PC-3 (cell line): ENCODE measurements around the gene POLR2B. TPM values are rescaled to one million over a fixed set of nuclear protein-coding genes. Genes with fewer than 3 reads are reported as not detected.

Source experiments
- ATAC-seq: fragments of 200-7000 bp; cut with Tn5 transposase; 2 replicates; pipeline ENCODE4 v1.9.1; 2020; ENCODE audit warnings: mild to moderate bottlenecking, moderate library complexity
- BruUV-seq: library from RNA; stranded (reverse); fragments of 400-500 nt; replicated peaks from 2 replicates; lab custom pipeline; 2021; lab: Mats Ljungman, UMichigan
- CTCF ChIA-PET: fragments of 300-600 bp; sonication (Branson Sonifier 250); formaldehyde crosslinking; loops from one replicate; lab custom pipeline; 2022; ENCODE audit warnings: antibody characterized with exemption; lab: Charles Lee
- POLR2A ChIA-PET: fragments of 300-600 bp; sonication (Branson Sonifier 250); formaldehyde crosslinking; loops from one replicate; lab custom pipeline; 2022; ENCODE audit warnings: antibody characterized with exemption; ENCODE audit not compliant: unreplicated experiment; lab: Charles Lee
- DNase-seq: peaks from one replicate; pipeline ENCODE4 v3.0.0-alpha.2; 2015
- H2AFZ ChIP-seq: fragments of 300-600 bp; sonication (generic); 2 replicates; pipeline ENCODE4 v1.6.0; 2016; ENCODE audit warnings: antibody characterized with exemption, low read length
- H3F3A ChIP-seq: fragments of 300-600 bp; sonication (generic); one replicate; pipeline ENCODE4 v1.6.0; 2017; ENCODE audit warnings: antibody characterized with exemption, low read length, control low read depth, mild to moderate bottlenecking; ENCODE audit not compliant: unreplicated experiment
- H3K27ac ChIP-seq: fragments of 300-600 bp; sonication (generic); 2 replicates; pipeline ENCODE4 v1.5.1; 2016; ENCODE audit warnings: mild to moderate bottlenecking, low read length
- H3K27me3 ChIP-seq: fragments of 300-600 bp; sonication (generic); 2 replicates; pipeline ENCODE4 v1.6.1; 2016; ENCODE audit warnings: low read length, mixed read lengths
- H3K36me3 ChIP-seq: fragments of 300-600 bp; sonication (generic); 2 replicates; pipeline ENCODE4 v1.6.1; 2016; ENCODE audit warnings: low read depth, mixed run types, low read length, mixed read lengths
- H3K4me1 ChIP-seq: fragments of 300-600 bp; sonication (generic); 2 replicates; pipeline ENCODE4 v1.5.1; 2016; ENCODE audit warnings: low read length; ENCODE audit not compliant: insufficient read depth
- H3K4me2 ChIP-seq: fragments of 300-600 bp; sonication (generic); 2 replicates; pipeline ENCODE4 v1.6.0; 2016; ENCODE audit warnings: low read length
- H3K4me3 ChIP-seq: fragments of 300-600 bp; sonication (generic); 2 replicates; pipeline ENCODE4 v1.5.1; 2016; ENCODE audit warnings: mild to moderate bottlenecking, low read length, mixed read lengths
- H3K79me2 ChIP-seq: fragments of 300-600 bp; sonication (generic); 2 replicates; pipeline ENCODE4 v1.6.1; 2017; ENCODE audit warnings: low read length, mixed read lengths
- H3K9ac ChIP-seq: fragments of 300-600 bp; sonication (generic); 2 replicates; pipeline ENCODE4 v1.6.0; 2016; ENCODE audit warnings: mild to moderate bottlenecking, low read length
- H3K9me2 ChIP-seq: fragments of 300-600 bp; sonication (generic); replicated peaks from 2 replicates; pipeline ENCODE4 v1.6.1; 2016; ENCODE audit warnings: mixed run types, low read length, mixed read lengths
- H3K9me3 ChIP-seq: fragments of 300-600 bp; sonication (generic); 2 replicates; pipeline ENCODE4 v1.6.1; 2016; ENCODE audit warnings: low read length, mixed read lengths
- H4K20me1 ChIP-seq: fragments of 300-600 bp; sonication (generic); 2 replicates; pipeline ENCODE4 v1.6.1; 2016; ENCODE audit warnings: low read length, mixed read lengths
- EZH2 ChIP-seq: fragments of 300-600 bp; sonication (generic); IDR thresholded peaks from one replicate; pipeline ENCODE4 v1.6.1; 2017; ENCODE audit warnings: antibody characterized with exemption, mild to moderate bottlenecking, low read length; ENCODE audit not compliant: unreplicated experiment
- EZH2phosphoT487 ChIP-seq: fragments of 300-600 bp; sonication (generic); IDR thresholded peaks from 2 replicates; pipeline ENCODE4 v1.6.1; 2018; ENCODE audit warnings: mild to moderate bottlenecking, antibody characterized with exemption, low read length, borderline replicate concordance
- intact Hi-C: fragments of 100-400 bp; cut with micrococcal nuclease; formaldehyde crosslinking; loops from 2 replicates; pipeline ENCODE4 v1.9.0; 2023
- total RNA-seq: library from RNA; depleted of rRNA; stranded (reverse); fragments of >200 nt; gene quantifications from 2 replicates; pipeline ENCODE4 v1.2.3, GENCODE V29; 2014
- TF ChIP-seq, protein P1 (sequence below): fragments of 300-600 bp; sonication (generic); conservative IDR thresholded peaks from 2 replicates; pipeline ENCODE4 v1.5.1; 2017; ENCODE audit warnings: antibody characterized with exemption, low read depth, mild to moderate bottlenecking, low read length

POLR2B gene
- total RNA-seq, 1 experiment from 2014 or later = 190 TPM

DNA sequence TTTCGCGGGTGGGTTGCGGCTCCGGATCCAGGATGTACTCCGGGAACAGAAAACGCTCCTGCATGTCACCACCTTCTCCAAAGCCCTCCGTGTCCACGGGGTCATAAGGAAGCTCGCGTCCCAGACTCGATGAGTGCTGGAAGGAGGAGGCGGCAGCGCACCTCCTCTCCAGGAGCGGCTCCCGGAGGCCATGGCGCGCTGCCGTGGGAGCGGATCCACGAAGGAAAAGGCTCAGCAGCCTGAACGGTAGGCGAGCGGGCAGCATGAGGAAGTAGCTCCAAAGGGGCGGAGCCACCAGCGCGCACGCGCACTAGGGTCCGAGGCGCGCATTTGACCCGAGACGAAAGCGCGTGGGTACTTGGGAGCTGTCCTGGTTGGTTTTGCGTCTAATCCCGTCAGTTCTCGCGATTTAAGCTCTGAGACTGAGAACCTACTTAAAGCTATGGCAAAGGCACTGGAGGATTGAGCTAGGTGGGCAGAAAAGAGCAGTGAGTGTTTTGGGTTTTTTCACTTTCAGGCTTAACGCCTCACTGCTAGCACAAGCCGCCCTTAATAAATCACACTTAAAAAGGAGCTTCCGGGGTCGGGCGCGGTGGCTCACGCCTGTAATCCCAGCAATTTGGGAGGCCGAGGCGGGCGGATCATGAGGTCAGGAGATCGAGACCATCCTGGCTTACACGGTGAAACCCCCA lies 1.2 kb upstream of the POLR2B start, which contains the start of gene NOA1:
TSS of gene NOA1 (minus strand) at position 286 of the 692 bp plus-strand sequence. CDS start at position 265, 21 bp downstream.
- Histone ChIP-seq H3K4me2 (peak within 1 kb of the TSS; percentile 97), H3K4me1 (peaks cover 31% of the 10 kb centered on the region), H3K9me2 (no peaks in the 10 kb centered on the region), H2AFZ (peak within 1 kb of the TSS; percentile 91), H3K79me2 (peaks cover 89% of the 10 kb centered on the region), H3K9ac (peak within 1 kb of the TSS; percentile 97), H3K27me3 (no peaks in the 10 kb centered on the region), H3K4me3 (peak within 1 kb of the TSS; percentile 98), H4K20me1 (peaks cover 45% of the 10 kb centered on the region), H3F3A (no peaks in the 10 kb centered on the region), H3K27ac (peak within 1 kb of the TSS; percentile 79), H3K36me3 (peaks cover 31% of the 10 kb centered on the region), H3K9me3 (peaks cover 11% of the 10 kb centered on the region; the same call in 1 of the 2 replicates)
- POLR2A ChIA-PET = interaction anchor here (0.5 to 0.8 kb wide), 8 partner anchors 45 to 1666 kb away, joined by 3 to 21 read pairs (median 4); no protein-coding TSS in a partner anchor
- intact Hi-C loops = loop anchor here (2.0 to 5.0 kb wide), 3 partner anchors 17 to 540 kb away; partner anchors contain the start of genes PAICS and PPAT
- no TSS peak for BruUV-seq
- CTCF ChIA-PET = interaction anchor here (0.6 kb wide), 2 partner anchors 18 to 30 kb away, joined by 4 to 6 read pairs; no protein-coding TSS in a partner anchor
- TF ChIP-seq EZH2 = no peak
- no peak for TF ChIP-seq EZH2phosphoT487
- TF ChIP-seq, protein P1, sequence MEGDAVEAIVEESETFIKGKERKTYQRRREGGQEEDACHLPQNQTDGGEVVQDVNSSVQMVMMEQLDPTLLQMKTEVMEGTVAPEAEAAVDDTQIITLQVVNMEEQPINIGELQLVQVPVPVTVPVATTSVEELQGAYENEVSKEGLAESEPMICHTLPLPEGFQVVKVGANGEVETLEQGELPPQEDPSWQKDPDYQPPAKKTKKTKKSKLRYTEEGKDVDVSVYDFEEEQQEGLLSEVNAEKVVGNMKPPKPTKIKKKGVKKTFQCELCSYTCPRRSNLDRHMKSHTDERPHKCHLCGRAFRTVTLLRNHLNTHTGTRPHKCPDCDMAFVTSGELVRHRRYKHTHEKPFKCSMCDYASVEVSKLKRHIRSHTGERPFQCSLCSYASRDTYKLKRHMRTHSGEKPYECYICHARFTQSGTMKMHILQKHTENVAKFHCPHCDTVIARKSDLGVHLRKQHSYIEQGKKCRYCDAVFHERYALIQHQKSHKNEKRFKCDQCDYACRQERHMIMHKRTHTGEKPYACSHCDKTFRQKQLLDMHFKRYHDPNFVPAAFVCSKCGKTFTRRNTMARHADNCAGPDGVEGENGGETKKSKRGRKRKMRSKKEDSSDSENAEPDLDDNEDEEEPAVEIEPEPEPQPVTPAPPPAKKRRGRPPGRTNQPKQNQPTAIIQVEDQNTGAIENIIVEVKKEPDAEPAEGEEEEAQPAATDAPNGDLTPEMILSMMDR = no peak
- ATAC-seq = peak; percentile 68
- DNase-seq = peak; percentile 99

DNA sequence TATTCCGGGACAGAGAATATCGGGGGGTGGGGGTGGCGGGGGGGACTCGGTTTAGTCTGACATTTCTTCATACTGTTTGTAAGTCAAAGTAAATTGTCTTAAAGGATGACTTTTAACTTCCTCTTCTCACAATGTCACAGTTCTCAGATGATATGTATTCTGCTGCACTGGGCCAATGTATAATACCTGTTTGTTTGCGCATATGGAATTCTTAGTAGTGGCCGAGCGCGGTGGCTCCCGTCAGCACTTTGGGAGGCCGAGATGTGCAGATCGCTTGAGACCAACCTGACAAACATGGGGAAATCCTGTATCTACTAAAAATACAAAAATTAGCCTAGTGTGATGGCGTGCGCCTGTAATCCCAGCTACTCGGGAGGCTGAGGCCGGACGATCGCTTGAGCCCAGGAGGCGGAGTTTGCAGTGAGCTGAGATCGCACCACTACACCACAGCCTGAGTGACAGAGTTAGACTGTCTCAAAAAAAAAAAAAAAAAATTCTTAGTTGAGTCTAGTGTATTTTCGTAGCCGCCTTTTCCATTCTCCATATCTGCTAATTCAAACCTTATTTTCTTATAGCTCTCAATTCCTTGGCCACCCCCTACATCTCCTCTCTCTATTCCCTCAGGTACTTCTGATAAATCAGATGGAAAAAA lies 851 bp downstream of the POLR2B start:
- peak overlapping the region; percentile 97 for H3K9ac ChIP-seq
- ChIA-PET CTCF (no interaction called here), POLR2A (interaction anchor here (0.6 kb wide), 1 partner anchor 52 kb away, joined by 6 read pairs; no protein-coding TSS in a partner anchor)
- peaks cover 11% of the 10 kb centered on the region; the same call in 1 of the 2 replicates for H3K36me3 ChIP-seq
- peaks cover 90% of the 10 kb centered on the region for H3K79me2 ChIP-seq
- DNase-seq (peak; percentile 33), ATAC-seq (no peak)
- H3F3A ChIP-seq = no peaks in the 10 kb centered on the region
- no TSS peak for BruUV-seq
- peak overlapping the region; percentile 97 for H3K4me2 ChIP-seq
- H4K20me1 ChIP-seq = peaks cover 49% of the 10 kb centered on the region
- no peaks in the 10 kb centered on the region for H3K9me3 ChIP-seq
- H3K9me2 ChIP-seq = no peaks in the 10 kb centered on the region
- TF ChIP-seq EZH2phosphoT487 (no peak), EZH2 (no peak)
- TF ChIP-seq, protein P1 = no peak
- peak overlapping the region; percentile 98 for H3K4me3 ChIP-seq
- H3K4me1 ChIP-seq = peaks cover 30% of the 10 kb centered on the region
- H3K27me3 ChIP-seq = no peaks in the 10 kb centered on the region
- peak overlapping the region; percentile 79; the same call in 1 of the 2 replicates for H3K27ac ChIP-seq
- peak overlapping the region; percentile 91; the same call in 1 of the 2 replicates for H2AFZ ChIP-seq
- intact Hi-C loops = loop anchor here (5.0 kb wide), 1 partner anchor 542 kb away; the partner anchor contains the start of genes PAICS and PPAT
